IMR-90 (cell line): Measurements from ENCODE around the gene TNFAIP8. TPM values are rescaled to one million over a fixed set of nuclear protein-coding genes. Genes with fewer than 3 reads are reported as not detected.

Experiments used
- ATAC-seq: fragments of 200-7000 bp; cut with Tn5 transposase; 2 replicates; pipeline ENCODE4 v1.9.1; 2020; ENCODE audit warnings: low read depth, mild to moderate bottlenecking, moderate library complexity
- BruUV-seq: library from RNA; stranded (reverse); fragments of 400-500 nt; replicated peaks from 2 replicates; lab custom pipeline; 2021; lab: Mats Ljungman, UMichigan
- CTCF ChIA-PET: fragments of 300-600 bp; formaldehyde crosslinking; extraction: SDS; loops from one replicate; lab custom pipeline; 2021; ENCODE audit warnings: antibody characterized with exemption; lab: Yijun Ruan, JAX
- POLR2A ChIA-PET: fragments of 300-600 bp; sonication (Branson Sonifier 250); formaldehyde crosslinking; loops from one replicate; lab custom pipeline; 2022; ENCODE audit warnings: antibody characterized with exemption; ENCODE audit not compliant: unreplicated experiment; lab: Charles Lee
- DNase-seq: peaks from one replicate; pipeline ENCODE4 v3.0.0; 2013
- H2AFZ ChIP-seq: replicated peaks from 2 replicates; pipeline ENCODE3; 2013; ENCODE audit warnings: low read length, mild to moderate bottlenecking; ENCODE audit not compliant: poor library complexity
- H2AK5ac ChIP-seq: 2 replicates; pipeline ENCODE4 v1.6.1; 2013; ENCODE audit warnings: low read depth, low read length, inconsistent platforms
- H2AK9ac ChIP-seq: replicated peaks from 2 replicates; pipeline ENCODE3; 2013; ENCODE audit warnings: mild to moderate bottlenecking, low read depth, low read length, moderate library complexity; ENCODE audit not compliant: poor library complexity
- H2BK120ac ChIP-seq: 2 replicates; pipeline ENCODE4 v1.6.1; 2013; ENCODE audit warnings: low read depth, low read length, inconsistent platforms
- H2BK15ac ChIP-seq: 3 replicates; pipeline ENCODE4 v1.6.1; 2013; ENCODE audit warnings: low read depth, low read length, inconsistent platforms
- H2BK20ac ChIP-seq: 2 replicates; pipeline ENCODE4 v1.6.1; 2013; ENCODE audit warnings: low read depth, mild to moderate bottlenecking, inconsistent platforms, low read length, moderate library complexity
- H2BK5ac ChIP-seq: 2 replicates; pipeline ENCODE4 v1.6.1; 2013; ENCODE audit warnings: mild to moderate bottlenecking, low read depth, low read length, inconsistent platforms; ENCODE audit not compliant: poor library complexity, severe bottlenecking
- H3K14ac ChIP-seq: replicated peaks from 2 replicates; pipeline ENCODE4 v1.6.1; 2013; ENCODE audit warnings: low read depth, low read length, inconsistent platforms
- H3K18ac ChIP-seq: 2 replicates; pipeline ENCODE4 v1.6.1; 2013; ENCODE audit warnings: low read depth, low read length, control low read depth
- H3K23ac ChIP-seq: 2 replicates; pipeline ENCODE4 v1.6.1; 2013; ENCODE audit warnings: low read depth, low read length, inconsistent platforms
- H3K27ac ChIP-seq: 2 replicates; pipeline ENCODE4 v1.5.1; 2013; ENCODE audit warnings: mild to moderate bottlenecking, control low read depth, low read length; ENCODE audit not compliant: insufficient read depth
- H3K27me3 ChIP-seq: 2 replicates; pipeline ENCODE4 v1.6.1; 2013; ENCODE audit warnings: low read length; ENCODE audit not compliant: control insufficient read depth, insufficient read depth
- H3K36me3 ChIP-seq: 2 replicates; pipeline ENCODE4 v1.6.1; 2013; ENCODE audit warnings: low read length, mixed read lengths; ENCODE audit not compliant: control insufficient read depth, insufficient read depth
- H3K4ac ChIP-seq: 2 replicates; pipeline ENCODE4 v1.6.1; 2013; ENCODE audit warnings: low read depth, low read length, inconsistent platforms
- H3K4me1 ChIP-seq: 2 replicates; pipeline ENCODE4 v1.6.1; 2013; ENCODE audit warnings: low read length, mixed read lengths; ENCODE audit not compliant: control insufficient read depth, insufficient read depth
- H3K4me2 ChIP-seq: 2 replicates; pipeline ENCODE4 v1.6.1; 2013; ENCODE audit warnings: low read depth, mild to moderate bottlenecking, control low read depth, low read length, moderate library complexity
- H3K4me3 ChIP-seq: 2 replicates; pipeline ENCODE4 v1.5.1; 2013; ENCODE audit warnings: low read depth, mild to moderate bottlenecking, control low read depth, low read length, moderate library complexity; ENCODE audit not compliant: insufficient read depth
- H3K56ac ChIP-seq: 2 replicates; pipeline ENCODE4 v1.6.1; 2013; ENCODE audit warnings: low read length, inconsistent platforms; ENCODE audit not compliant: insufficient read depth; ENCODE audit errors: extremely low read depth
- H3K79me1 ChIP-seq, 2 experiments: 2 replicates each; pipeline ENCODE4 v1.6.1; 2013; ENCODE audit warnings: low read length in 2 of 2, inconsistent platforms in 1 of 2, low read depth in 1 of 2
- H3K9ac ChIP-seq: 2 replicates; pipeline ENCODE4 v1.6.1; 2013; ENCODE audit warnings: low read depth, low read length, control low read depth
- H3K9me1 ChIP-seq: 2 replicates; pipeline ENCODE4 v1.6.1; 2013; ENCODE audit warnings: low read length, inconsistent platforms; ENCODE audit not compliant: insufficient read depth
- H3K9me3 ChIP-seq: 2 replicates; pipeline ENCODE4 v1.6.1; 2013; ENCODE audit warnings: low read length; ENCODE audit not compliant: control insufficient read depth, insufficient read depth
- H4K20me1 ChIP-seq: 2 replicates; pipeline ENCODE4 v1.6.1; 2013; ENCODE audit warnings: low read length, inconsistent platforms; ENCODE audit not compliant: insufficient read depth
- H4K5ac ChIP-seq: 2 replicates; pipeline ENCODE4 v1.6.1; 2013; ENCODE audit warnings: mild to moderate bottlenecking, low read depth, low read length, control low read depth
- H4K8ac ChIP-seq, 2 experiments: 2 replicates each; pipeline ENCODE4 v1.6.1; 2013; ENCODE audit warnings: low read depth in 2 of 2, low read length in 2 of 2, control low read depth in 1 of 2, inconsistent platforms in 1 of 2
- H4K91ac ChIP-seq: 2 replicates; pipeline ENCODE4 v1.6.1; 2013; ENCODE audit warnings: low read depth, low read length, inconsistent platforms; ENCODE audit not compliant: insufficient read depth
- MAFK ChIP-seq: IDR thresholded peaks from 2 replicates; pipeline ENCODE4 v1.6.1; 2012; ENCODE audit warnings: low read depth, low read length, improper control_type of control experiment
- WGBS, 2 experiments: methylation state at CpG; one replicate each; pipeline versions ENCODE4 v1.1.5 to v1.1.7; 2013; ENCODE audit warnings: missing lambda C conversion rate in 2 of 2; ENCODE audit not compliant: insufficient read length in 1 of 2; ENCODE audit errors: extremely low coverage in 2 of 2; 5-methylcytosine and 5-hydroxymethylcytosine counted together
- dilution Hi-C: fragments of 300-500 bp; cut with HindIII; formaldehyde crosslinking; loops from one replicate; pipeline ENCODE4 v1.14.3; 2018; ENCODE audit warnings: low sequenced_read_pairs; ENCODE audit not compliant: unreplicated experiment
- in situ Hi-C: fragments of 300-500 bp; cut with MboI; formaldehyde crosslinking; loops from 3 replicates; pipeline ENCODE4 v1.14.3; 2019; ENCODE audit warnings: low sequenced_read_pairs, inconsistent platforms, mixed read lengths
- intact Hi-C: fragments of 100-400 bp; cut with micrococcal nuclease; formaldehyde crosslinking; loops from 2 replicates; pipeline ENCODE4 v1.10.0; 2022
- polyA plus RNA-seq, 3 experiments: library from polyadenylated mRNA; depleted of rRNA; stranded (reverse); fragments of >200 nt; gene quantifications; 2 replicates each; pipeline ENCODE4 v1.2.3, GENCODE V29; 2012; ENCODE audit warnings: low replicate concordance in 1 of 3
- total RNA-seq: library from RNA; depleted of rRNA; stranded (reverse); fragments of >200 nt; gene quantifications from 2 replicates; pipeline ENCODE4 v1.2.3, GENCODE V29; 2012

The TNFAIP8 gene
- total and polyA plus RNA-seq, 2 of the 4 experiments (the other 2 are of a cell fraction): 20.3 to 29.9 TPM

DNA sequence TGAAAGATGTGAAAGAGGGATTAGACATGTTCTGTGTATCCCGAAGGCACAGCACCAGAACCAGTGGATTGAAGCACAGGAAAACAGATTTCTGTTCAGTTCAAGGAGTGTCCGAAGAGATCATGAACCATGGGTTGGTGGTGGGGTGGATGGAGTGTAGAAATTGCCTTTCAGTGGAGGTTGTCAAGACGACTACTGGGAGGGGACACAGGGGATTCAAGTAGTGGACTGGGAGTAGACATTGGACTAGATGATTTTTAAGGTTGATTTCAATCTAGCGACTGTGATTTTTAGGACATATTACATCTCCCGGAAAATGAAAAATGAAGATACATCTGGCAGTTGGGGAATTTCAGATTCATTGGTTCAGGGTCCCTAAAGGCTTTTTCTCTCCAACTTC, 35.9 kb upstream of the TNFAIP8 start:
- intact Hi-C loops (no loop called here), dilution Hi-C loops (no loop called here), in situ Hi-C loops (no loop called here)
- Histone ChIP-seq H3K9me1 (peaks cover 11% of the 10 kb centered on the region), H2BK15ac (no peak overlapping the region), H3K4me2 (no peak overlapping the region), H3K14ac (no peak overlapping the region), H2BK120ac (no peak overlapping the region), H3K27ac (no peak overlapping the region), H3K18ac (no peak overlapping the region), H4K20me1 (no peaks in the 10 kb centered on the region), H3K4ac (no peak overlapping the region), H3K9me3 (no peaks in the 10 kb centered on the region), H3K27me3 (no peaks in the 10 kb centered on the region), H4K5ac (no peak overlapping the region), H2AK5ac (no peak overlapping the region), H3K79me1 (peaks cover 12 to 33% of the 10 kb centered on the region in 2 experiments; a peak in 3 of 4 replicates), H3K4me1 (peaks cover 22% of the 10 kb centered on the region), H3K36me3 (no peaks in the 10 kb centered on the region), H2AFZ (no peak overlapping the region), H2BK20ac (no peak overlapping the region), H3K56ac (no peak overlapping the region), H2AK9ac (no peak overlapping the region), H3K9ac (no peak overlapping the region), H3K4me3 (no peak overlapping the region), H4K91ac (no peak overlapping the region), H3K23ac (no peak overlapping the region), H4K8ac (no peak overlapping the region), H2BK5ac (no peak overlapping the region)
- no peak for TF ChIP-seq MAFK
- ATAC-seq (no peak), DNase-seq (no peak)
- ChIA-PET POLR2A (no interaction called here), CTCF (no interaction called here)
- no TSS peak for BruUV-seq
- 100% methylated on average over 4 of the region's 5 CpGs; no CpG with 5 or more reads in 1 of the 2 experiments for WGBS, 2 experiments
